SU-DHL-6 (cell line): Measurements from ENCODE around the gene LRCH1.

Experiments used
- EZH2phosphoT487 ChIP-seq: fragments of 200-600 bp; sonication (generic), shearing (Covaris generic); conservative IDR thresholded peaks from 2 replicates; pipeline ENCODE4 v1.6.1; 2018; ENCODE audit warnings: mild to moderate bottlenecking, antibody characterized with exemption, low read length, moderate library complexity, mixed read lengths
- TF ChIP-seq, protein P1 (sequence below): fragments of 200-600 bp; sonication (generic); IDR thresholded peaks from one replicate; pipeline ENCODE4 v1.5.1; 2017; ENCODE audit warnings: antibody characterized with exemption, mild to moderate bottlenecking, low read length, moderate library complexity; ENCODE audit not compliant: insufficient read depth, poor library complexity, severe bottlenecking

- TF ChIP-seq, protein P1, sequence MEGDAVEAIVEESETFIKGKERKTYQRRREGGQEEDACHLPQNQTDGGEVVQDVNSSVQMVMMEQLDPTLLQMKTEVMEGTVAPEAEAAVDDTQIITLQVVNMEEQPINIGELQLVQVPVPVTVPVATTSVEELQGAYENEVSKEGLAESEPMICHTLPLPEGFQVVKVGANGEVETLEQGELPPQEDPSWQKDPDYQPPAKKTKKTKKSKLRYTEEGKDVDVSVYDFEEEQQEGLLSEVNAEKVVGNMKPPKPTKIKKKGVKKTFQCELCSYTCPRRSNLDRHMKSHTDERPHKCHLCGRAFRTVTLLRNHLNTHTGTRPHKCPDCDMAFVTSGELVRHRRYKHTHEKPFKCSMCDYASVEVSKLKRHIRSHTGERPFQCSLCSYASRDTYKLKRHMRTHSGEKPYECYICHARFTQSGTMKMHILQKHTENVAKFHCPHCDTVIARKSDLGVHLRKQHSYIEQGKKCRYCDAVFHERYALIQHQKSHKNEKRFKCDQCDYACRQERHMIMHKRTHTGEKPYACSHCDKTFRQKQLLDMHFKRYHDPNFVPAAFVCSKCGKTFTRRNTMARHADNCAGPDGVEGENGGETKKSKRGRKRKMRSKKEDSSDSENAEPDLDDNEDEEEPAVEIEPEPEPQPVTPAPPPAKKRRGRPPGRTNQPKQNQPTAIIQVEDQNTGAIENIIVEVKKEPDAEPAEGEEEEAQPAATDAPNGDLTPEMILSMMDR = no peak
- no peak for TF ChIP-seq EZH2phosphoT487
These were observed 26.8 kb upstream of the LRCH1 start for GRCh38 chr13:46526100-46526735.
